ENCODE data around the gene REV1. TPM values are rescaled to one million over a fixed set of nuclear protein-coding genes. Genes with fewer than 3 reads are reported as not detected.

REV1 gene
- total RNA-seq, 2 donors from 2014 or later, result 29.7 to 37.4 TPM

GRCh38 chr2:99410276-99410675, 79.5 kb downstream of the REV1 start:
- Histone ChIP-seq H3K9me3 (no peaks in the 10 kb centered on the region), H3K4me1 (no peaks in the 10 kb centered on the region), H3K27me3 (no peaks in the 10 kb centered on the region), H3K4me3 (no peak overlapping the region), H3K27ac (no peak overlapping the region), H3K9ac (ENCODE audit: low read depth in 2 of 2, low read length in 2 of 2) (no peak overlapping the region), H3K36me3 (peaks cover 11% of the 10 kb centered on the region)
- DNase-seq, result no peak
- TF ChIP-seq, protein P1, sequence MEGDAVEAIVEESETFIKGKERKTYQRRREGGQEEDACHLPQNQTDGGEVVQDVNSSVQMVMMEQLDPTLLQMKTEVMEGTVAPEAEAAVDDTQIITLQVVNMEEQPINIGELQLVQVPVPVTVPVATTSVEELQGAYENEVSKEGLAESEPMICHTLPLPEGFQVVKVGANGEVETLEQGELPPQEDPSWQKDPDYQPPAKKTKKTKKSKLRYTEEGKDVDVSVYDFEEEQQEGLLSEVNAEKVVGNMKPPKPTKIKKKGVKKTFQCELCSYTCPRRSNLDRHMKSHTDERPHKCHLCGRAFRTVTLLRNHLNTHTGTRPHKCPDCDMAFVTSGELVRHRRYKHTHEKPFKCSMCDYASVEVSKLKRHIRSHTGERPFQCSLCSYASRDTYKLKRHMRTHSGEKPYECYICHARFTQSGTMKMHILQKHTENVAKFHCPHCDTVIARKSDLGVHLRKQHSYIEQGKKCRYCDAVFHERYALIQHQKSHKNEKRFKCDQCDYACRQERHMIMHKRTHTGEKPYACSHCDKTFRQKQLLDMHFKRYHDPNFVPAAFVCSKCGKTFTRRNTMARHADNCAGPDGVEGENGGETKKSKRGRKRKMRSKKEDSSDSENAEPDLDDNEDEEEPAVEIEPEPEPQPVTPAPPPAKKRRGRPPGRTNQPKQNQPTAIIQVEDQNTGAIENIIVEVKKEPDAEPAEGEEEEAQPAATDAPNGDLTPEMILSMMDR (IDR thresholded peaks at IDR 0.05), result no peak
- intact Hi-C loops (cut with DNase I), result no loop called here

GRCh38 chr2:99406137-99406536, 83.7 kb downstream of the REV1 start:
- H3K9ac ChIP-seq (ENCODE audit: low read depth in 2 of 2, low read length in 2 of 2), result no peak overlapping the region
- peaks cover 12% of the 10 kb centered on the region for H3K36me3 ChIP-seq
- no peaks in the 10 kb centered on the region for H3K9me3 ChIP-seq
- H3K4me1 ChIP-seq, result no peaks in the 10 kb centered on the region
- no peak overlapping the region for H3K27ac ChIP-seq
- TF ChIP-seq, protein P1 (IDR thresholded peaks at IDR 0.05), result no peak
- no peaks in the 10 kb centered on the region for H3K27me3 ChIP-seq
- intact Hi-C loops (cut with DNase I), result no loop called here
- no peak for DNase-seq
- no peak overlapping the region for H3K4me3 ChIP-seq

DNA sequence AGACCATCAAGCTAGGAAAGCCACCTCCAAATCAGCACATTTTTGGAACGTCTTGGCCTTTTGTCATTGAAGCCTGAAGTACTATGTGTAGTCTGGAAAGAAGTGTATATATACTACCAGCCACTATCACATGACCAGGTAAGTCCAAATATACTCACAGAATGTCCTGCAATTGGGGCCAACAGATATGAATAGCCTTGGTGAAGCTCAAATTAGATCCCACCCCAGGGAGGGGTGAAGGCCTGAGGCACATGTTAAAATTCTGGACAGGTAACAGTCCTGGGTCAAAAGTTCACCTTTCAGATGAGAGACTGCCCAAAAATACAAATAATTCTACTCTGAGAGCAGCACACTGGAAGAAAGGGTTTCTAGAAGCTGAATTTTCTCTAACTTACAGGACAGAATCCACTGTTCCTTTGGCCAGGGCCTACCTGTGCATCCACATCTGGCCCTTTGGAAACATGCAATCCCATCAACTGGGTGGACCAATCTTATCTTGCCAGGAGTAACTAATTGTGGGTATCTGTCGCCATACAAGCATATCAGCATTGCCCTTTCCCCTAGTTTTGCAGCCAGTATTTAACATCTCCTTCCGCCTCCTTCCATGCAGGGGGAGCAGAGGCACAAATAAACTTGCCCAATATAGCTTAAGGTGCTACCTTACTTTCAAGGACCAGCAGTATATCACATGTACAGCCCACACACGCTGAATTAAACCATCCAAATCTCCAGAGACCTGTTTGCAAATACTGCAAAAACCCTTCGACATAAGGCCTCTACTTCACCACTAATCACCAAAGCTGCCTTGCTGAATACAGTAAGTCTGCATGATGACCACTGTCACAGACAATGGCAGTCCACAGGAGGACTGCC, 84.8 kb downstream of the REV1 start:
- Histone ChIP-seq H3K36me3 (peaks cover 9% of the 10 kb centered on the region), H3K27me3 (no peaks in the 10 kb centered on the region), H3K9ac (ENCODE audit: low read depth in 2 of 2, low read length in 2 of 2) (no peak overlapping the region), H3K4me3 (no peak overlapping the region), H3K4me1 (no peaks in the 10 kb centered on the region), H3K27ac (no peak overlapping the region), H3K9me3 (no peaks in the 10 kb centered on the region)
- DNase-seq, result no peak
- TF ChIP-seq, protein P1 (IDR thresholded peaks at IDR 0.05), result no peak
- intact Hi-C loops (cut with DNase I), result no loop called here

DNA sequence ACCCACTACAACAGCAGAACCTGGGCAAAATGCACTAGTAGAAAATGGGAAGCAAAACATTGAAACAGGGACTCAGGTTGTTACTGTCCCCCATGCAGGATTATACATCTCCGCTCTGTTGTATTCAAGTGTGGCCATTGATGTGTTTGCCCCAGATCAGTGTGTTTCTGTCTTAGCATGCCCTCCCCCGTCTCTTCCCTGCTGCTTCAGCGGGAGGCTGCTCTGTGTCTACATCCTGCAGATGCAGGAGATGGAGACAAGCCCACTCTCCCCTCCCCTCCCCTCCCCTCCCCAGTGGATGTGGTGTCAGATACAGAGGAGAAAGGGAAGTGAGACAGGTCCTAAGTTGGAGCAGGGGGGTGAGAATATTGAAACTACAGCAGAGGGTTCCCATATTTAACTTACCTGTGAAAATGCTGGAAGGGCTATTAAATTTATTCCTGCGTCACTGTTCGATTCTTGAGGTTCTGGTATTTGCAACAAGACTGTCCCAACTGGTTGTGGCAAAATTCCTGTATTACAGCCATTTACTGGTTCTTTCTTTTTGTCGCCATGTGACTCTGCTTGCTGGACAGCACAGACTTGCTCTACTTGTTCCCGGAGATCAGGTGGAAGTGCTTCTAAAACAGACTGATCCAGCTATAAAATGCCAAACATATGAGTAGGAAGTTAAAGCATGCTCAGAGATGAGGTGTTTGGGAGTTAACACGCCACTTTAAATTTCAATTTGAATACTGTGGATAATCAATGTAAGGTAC, 85.6 kb downstream of the REV1 start:
- no peaks in the 10 kb centered on the region for H3K27me3 ChIP-seq
- H3K27ac ChIP-seq, result no peak overlapping the region
- H3K4me3 ChIP-seq, result no peak overlapping the region
- DNase-seq, result no peak
- no peaks in the 10 kb centered on the region for H3K4me1 ChIP-seq
- no peak overlapping the region for H3K9ac ChIP-seq (ENCODE audit: low read depth in 2 of 2, low read length in 2 of 2)
- H3K36me3 ChIP-seq, result peaks cover 14% of the 10 kb centered on the region
- TF ChIP-seq, protein P1 (IDR thresholded peaks at IDR 0.05), result no peak
- H3K9me3 ChIP-seq, result no peaks in the 10 kb centered on the region
- intact Hi-C loops (cut with DNase I), result no loop called here

DNA sequence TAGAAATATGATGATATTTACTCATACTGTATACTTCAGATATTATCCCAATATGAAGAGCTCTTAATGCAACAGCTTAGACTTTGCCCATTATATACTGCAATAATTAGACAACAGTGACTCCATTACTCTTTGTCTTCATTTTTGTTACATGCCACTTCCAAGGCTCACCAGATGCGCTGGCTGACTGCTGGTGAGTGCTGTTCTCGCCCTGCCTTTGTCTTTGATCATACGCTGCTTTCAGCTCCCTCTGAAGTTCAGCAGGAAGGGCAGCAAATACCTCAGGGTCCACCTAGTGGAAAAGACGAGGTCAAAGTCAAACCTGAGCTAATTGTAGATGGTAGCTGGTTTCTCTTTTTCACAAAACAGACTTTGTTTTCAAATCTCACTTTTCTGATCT, 86.3 kb downstream of the REV1 start:
- H3K36me3 ChIP-seq, result peaks cover 18% of the 10 kb centered on the region
- H3K9ac ChIP-seq (ENCODE audit: low read depth in 2 of 2, low read length in 2 of 2), result no peak overlapping the region
- DNase-seq, result no peak
- no peaks in the 10 kb centered on the region for H3K9me3 ChIP-seq
- H3K27me3 ChIP-seq, result no peaks in the 10 kb centered on the region
- H3K4me1 ChIP-seq, result no peaks in the 10 kb centered on the region
- TF ChIP-seq, protein P1 (IDR thresholded peaks at IDR 0.05), result no peak
- no peak overlapping the region for H3K4me3 ChIP-seq
- intact Hi-C loops (cut with DNase I), result no loop called here
- no peak overlapping the region for H3K27ac ChIP-seq
